ENCODE data around the gene TRIM63.

Gene TRIM63

DNA sequence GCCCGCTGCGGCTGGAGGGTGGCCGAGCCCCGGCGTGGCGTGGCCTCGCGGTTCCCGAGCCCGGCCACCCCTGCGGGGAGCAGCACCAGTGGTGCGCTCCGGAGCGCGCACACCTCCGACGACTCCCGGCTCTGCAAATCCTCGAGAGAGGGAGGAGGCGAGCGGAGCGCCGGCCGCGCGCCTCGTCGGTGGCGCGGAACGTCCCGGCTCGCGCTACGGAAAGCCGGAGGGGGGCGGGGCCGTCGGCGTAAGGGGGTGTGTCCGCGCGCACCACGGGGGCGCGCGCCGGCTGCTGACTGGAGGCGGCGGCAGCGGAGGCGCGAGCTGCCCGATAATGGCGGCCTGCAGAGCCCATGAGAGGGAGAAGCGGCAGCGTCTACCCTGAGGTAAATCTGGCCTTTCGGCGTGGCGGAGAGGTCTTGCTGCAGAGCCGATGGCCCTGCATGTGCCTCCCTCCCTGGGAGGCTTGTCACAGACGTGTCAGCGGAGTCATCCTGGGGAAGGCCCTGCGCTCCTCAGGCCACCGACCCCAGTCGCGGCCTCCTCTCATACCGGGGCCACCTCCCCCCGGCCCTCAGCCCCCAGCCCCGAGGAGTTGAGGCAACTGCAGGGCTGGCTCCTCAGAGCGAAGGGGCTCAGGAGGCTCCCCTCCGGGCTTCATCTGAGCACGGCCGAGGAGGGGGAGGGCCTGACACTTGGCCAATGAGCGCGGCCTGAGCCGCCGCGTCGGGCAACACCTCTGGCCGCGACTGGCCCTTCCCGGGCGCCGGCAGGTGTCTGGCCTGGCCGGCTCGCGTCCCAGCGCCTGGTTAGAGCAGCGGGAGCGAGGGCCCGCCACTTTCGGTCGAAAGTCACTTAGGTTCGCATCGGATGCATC, 44.3 kb upstream of the TRIM63 start, which contains the start of gene PDIK1L (continued):
- TF ChIP-seq SALL2 (tag by site-specific recombination; IDR thresholded peaks at IDR 0.05; ENCODE audit: borderline replicate concordance), result no peak
- no peak for TF ChIP-seq HOXA7 (CRISPR knock-in tag; IDR thresholded peaks at IDR 0.05; ENCODE audit: borderline replicate concordance)
- TF ChIP-seq KLF7 (tag by site-specific recombination; IDR thresholded peaks at IDR 0.05; ENCODE audit: borderline replicate concordance), result 0 out of 2 replicates have a peak, but pooled peaks have one; percentile 36
- no peak for TF ChIP-seq ZNF248 (tag by site-specific recombination; IDR thresholded peaks at IDR 0.05)
- no peak; the same call in 1 of the 2 replicates for TF ChIP-seq OSR2 (tag by site-specific recombination; IDR thresholded peaks at IDR 0.05)
- TF ChIP-seq ZNF133 (tag by site-specific recombination; IDR thresholded peaks at IDR 0.05), result no peak
- peak; percentile 96 for TF ChIP-seq ZNF335 (tag by site-specific recombination; conservative IDR thresholded peaks at IDR 0.05)
- TF ChIP-seq ZNF37A (tag by site-specific recombination; IDR thresholded peaks at IDR 0.05), result no peak
- TF ChIP-seq, protein P1, sequence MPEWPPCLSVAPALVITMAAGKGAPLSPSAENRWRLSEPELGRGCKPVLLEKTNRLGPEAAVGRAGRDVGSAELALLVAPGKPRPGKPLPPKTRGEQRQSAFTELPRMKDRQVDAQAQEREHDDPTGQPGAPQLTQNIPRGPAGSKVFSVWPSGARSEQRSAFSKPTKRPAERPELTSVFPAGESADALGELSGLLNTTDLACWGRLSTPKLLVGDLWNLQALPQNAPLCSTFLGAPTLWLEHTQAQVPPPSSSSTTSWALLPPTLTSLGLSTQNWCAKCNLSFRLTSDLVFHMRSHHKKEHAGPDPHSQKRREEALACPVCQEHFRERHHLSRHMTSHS (tag by site-specific recombination; IDR thresholded peaks at IDR 0.05), result no peak
- TF ChIP-seq, protein P2, sequence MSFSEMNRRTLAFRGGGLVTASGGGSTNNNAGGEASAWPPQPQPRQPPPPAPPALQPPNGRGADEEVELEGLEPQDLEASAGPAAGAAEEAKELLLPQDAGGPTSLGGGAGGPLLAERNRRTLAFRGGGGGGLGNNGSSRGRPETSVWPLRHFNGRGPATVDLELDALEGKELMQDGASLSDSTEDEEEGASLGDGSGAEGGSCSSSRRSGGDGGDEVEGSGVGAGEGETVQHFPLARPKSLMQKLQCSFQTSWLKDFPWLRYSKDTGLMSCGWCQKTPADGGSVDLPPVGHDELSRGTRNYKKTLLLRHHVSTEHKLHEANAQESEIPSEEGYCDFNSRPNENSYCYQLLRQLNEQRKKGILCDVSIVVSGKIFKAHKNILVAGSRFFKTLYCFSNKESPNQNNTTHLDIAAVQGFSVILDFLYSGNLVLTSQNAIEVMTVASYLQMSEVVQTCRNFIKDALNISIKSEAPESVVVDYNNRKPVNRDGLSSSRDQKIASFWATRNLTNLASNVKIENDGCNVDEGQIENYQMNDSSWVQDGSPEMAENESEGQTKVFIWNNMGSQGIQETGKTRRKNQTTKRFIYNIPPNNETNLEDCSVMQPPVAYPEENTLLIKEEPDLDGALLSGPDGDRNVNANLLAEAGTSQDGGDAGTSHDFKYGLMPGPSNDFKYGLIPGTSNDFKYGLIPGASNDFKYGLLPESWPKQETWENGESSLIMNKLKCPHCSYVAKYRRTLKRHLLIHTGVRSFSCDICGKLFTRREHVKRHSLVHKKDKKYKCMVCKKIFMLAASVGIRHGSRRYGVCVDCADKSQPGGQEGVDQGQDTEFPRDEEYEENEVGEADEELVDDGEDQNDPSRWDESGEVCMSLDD (tag by site-specific recombination; IDR thresholded peaks at IDR 0.05), result 0 out of 2 replicates have a peak, but pooled peaks have one; percentile 48
- TF ChIP-seq, protein P3, sequence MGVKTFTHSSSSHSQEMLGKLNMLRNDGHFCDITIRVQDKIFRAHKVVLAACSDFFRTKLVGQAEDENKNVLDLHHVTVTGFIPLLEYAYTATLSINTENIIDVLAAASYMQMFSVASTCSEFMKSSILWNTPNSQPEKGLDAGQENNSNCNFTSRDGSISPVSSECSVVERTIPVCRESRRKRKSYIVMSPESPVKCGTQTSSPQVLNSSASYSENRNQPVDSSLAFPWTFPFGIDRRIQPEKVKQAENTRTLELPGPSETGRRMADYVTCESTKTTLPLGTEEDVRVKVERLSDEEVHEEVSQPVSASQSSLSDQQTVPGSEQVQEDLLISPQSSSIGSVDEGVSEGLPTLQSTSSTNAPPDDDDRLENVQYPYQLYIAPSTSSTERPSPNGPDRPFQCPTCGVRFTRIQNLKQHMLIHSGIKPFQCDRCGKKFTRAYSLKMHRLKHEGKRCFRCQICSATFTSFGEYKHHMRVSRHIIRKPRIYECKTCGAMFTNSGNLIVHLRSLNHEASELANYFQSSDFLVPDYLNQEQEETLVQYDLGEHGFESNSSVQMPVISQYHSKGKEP (tag by site-specific recombination; IDR thresholded peaks at IDR 0.05), result no peak
- TF ChIP-seq ZNF560 (tag by site-specific recombination; IDR thresholded peaks at IDR 0.05; ENCODE audit: borderline replicate concordance), result no peak
- peak; percentile 43; the same call in 1 of the 2 replicates for TF ChIP-seq ZNF76 (tag by site-specific recombination; IDR thresholded peaks at IDR 0.05; ENCODE audit: borderline replicate concordance, low read depth)
- no peak for TF ChIP-seq ZNF121 (tag by site-specific recombination; IDR thresholded peaks at IDR 0.05)
- TF ChIP-seq ZNF24 (tag by site-specific recombination; IDR thresholded peaks at IDR 0.05), result peak; percentile 72; the same call in 1 of the 2 replicates
- TF ChIP-seq BCL11A (tag by site-specific recombination; IDR thresholded peaks at IDR 0.05; ENCODE audit: low read depth), result peak; percentile 16; the same call in 1 of the 2 replicates
- TF ChIP-seq ZNF223 (tag by site-specific recombination; IDR thresholded peaks at IDR 0.05), result no peak
- no peak for TF ChIP-seq ZNF837 (tag by site-specific recombination; IDR thresholded peaks at IDR 0.05)
- TF ChIP-seq YY1 (tag by site-specific recombination; IDR thresholded peaks at IDR 0.05), result peak; percentile 94
- no peak for TF ChIP-seq ZNF174 (tag by site-specific recombination; IDR thresholded peaks at IDR 0.05)
- TF ChIP-seq, protein P4, sequence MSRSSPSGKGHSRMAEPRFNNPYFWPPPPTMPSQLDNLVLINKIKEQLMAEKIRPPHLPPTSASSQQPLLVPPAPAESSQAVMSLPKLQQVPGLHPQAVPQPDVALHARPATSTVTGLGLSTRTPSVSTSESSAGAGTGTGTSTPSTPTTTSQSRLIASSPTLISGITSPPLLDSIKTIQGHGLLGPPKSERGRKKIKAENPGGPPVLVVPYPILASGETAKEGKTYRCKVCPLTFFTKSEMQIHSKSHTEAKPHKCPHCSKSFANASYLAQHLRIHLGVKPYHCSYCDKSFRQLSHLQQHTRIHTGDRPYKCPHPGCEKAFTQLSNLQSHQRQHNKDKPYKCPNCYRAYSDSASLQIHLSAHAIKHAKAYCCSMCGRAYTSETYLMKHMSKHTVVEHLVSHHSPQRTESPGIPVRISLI (tag by site-specific recombination; IDR thresholded peaks at IDR 0.05), result no peak
- TF ChIP-seq, protein P5, sequence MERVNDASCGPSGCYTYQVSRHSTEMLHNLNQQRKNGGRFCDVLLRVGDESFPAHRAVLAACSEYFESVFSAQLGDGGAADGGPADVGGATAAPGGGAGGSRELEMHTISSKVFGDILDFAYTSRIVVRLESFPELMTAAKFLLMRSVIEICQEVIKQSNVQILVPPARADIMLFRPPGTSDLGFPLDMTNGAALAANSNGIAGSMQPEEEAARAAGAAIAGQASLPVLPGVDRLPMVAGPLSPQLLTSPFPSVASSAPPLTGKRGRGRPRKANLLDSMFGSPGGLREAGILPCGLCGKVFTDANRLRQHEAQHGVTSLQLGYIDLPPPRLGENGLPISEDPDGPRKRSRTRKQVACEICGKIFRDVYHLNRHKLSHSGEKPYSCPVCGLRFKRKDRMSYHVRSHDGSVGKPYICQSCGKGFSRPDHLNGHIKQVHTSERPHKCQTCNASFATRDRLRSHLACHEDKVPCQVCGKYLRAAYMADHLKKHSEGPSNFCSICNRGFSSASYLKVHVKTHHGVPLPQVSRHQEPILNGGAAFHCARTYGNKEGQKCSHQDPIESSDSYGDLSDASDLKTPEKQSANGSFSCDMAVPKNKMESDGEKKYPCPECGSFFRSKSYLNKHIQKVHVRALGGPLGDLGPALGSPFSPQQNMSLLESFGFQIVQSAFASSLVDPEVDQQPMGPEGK (tag by site-specific recombination; IDR thresholded peaks at IDR 0.05), result peak; percentile 92
- TF ChIP-seq, protein P6, sequence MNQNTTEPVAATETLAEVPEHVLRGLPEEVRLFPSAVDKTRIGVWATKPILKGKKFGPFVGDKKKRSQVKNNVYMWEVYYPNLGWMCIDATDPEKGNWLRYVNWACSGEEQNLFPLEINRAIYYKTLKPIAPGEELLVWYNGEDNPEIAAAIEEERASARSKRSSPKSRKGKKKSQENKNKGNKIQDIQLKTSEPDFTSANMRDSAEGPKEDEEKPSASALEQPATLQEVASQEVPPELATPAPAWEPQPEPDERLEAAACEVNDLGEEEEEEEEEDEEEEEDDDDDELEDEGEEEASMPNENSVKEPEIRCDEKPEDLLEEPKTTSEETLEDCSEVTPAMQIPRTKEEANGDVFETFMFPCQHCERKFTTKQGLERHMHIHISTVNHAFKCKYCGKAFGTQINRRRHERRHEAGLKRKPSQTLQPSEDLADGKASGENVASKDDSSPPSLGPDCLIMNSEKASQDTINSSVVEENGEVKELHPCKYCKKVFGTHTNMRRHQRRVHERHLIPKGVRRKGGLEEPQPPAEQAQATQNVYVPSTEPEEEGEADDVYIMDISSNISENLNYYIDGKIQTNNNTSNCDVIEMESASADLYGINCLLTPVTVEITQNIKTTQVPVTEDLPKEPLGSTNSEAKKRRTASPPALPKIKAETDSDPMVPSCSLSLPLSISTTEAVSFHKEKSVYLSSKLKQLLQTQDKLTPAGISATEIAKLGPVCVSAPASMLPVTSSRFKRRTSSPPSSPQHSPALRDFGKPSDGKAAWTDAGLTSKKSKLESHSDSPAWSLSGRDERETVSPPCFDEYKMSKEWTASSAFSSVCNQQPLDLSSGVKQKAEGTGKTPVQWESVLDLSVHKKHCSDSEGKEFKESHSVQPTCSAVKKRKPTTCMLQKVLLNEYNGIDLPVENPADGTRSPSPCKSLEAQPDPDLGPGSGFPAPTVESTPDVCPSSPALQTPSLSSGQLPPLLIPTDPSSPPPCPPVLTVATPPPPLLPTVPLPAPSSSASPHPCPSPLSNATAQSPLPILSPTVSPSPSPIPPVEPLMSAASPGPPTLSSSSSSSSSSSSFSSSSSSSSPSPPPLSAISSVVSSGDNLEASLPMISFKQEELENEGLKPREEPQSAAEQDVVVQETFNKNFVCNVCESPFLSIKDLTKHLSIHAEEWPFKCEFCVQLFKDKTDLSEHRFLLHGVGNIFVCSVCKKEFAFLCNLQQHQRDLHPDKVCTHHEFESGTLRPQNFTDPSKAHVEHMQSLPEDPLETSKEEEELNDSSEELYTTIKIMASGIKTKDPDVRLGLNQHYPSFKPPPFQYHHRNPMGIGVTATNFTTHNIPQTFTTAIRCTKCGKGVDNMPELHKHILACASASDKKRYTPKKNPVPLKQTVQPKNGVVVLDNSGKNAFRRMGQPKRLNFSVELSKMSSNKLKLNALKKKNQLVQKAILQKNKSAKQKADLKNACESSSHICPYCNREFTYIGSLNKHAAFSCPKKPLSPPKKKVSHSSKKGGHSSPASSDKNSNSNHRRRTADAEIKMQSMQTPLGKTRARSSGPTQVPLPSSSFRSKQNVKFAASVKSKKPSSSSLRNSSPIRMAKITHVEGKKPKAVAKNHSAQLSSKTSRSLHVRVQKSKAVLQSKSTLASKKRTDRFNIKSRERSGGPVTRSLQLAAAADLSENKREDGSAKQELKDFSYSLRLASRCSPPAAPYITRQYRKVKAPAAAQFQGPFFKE (tag by site-specific recombination; IDR thresholded peaks at IDR 0.05; ENCODE audit: borderline replicate concordance), result no peak
